Left hindlimb (tissue), 1 donor: ENCODE measurements around the gene SASH3.

Experiments used
- DNase-seq: peaks from one replicate; pipeline ENCODE4 v3.0.0-alpha.2; 2018

SASH3 gene

GRCh38 chrX:129818123-129818522 is 38.4 kb downstream of the SASH3 start:
- no peak for DNase-seq

- no peak for DNase-seq
These were observed 43.4 kb downstream of the SASH3 start for GRCh38 chrX:129823115-129823514.

- no peak for DNase-seq
These were observed 43.8 kb downstream of the SASH3 start for GRCh38 chrX:129823522-129823921.

DNA sequence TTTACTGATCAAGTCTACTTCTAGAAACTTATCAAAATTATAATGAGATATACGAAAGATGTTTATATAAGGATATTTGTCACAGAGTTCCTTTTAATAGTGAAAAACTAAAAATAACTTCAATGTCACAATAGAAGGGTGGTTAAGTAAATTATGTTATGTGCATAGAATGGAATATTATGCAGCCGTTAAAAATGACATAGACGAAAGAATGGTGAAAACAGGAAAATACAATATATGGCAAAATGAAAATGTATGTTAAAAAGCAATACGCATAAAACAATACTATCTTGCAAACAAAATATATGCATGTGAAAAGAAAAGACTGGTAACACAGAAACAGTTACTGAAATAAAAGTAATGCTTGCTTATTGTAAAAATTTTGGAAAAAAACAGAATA is 44.9 kb downstream of the SASH3 start:
- no peak for DNase-seq

DNA sequence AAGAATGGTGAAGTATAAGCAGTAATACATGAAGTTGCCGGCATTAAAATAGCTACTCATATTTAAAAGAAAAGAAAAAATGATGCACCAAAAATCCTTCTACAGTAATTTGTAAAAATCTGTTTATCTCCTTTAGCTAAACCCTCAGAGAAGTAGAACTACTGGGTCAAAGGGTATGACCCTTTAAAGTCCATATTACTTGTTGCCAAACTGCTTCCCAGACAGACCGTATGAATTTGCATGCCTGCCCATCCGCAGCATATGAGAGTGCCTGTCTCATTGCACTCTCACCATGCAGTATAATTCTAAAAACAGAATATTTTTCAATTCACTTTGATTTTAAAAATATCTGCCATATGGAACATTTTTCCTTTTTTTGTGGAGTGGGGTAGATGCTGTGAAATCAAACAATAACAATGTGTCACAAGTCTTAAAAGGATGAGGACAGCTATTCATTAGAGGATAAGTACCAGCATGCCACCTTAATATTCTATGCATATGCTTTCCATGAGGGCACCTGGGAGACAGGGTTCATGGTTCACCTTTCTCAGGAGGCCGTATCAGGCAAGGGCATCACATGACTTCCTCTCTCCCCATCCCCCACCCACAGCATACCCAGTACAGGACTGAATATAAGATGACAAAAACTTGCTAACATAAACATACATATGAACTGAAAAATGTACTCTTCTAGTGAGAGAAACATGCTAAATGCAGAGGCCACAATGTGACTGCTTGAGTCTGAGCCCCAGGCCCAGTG is 46.2 kb downstream of the SASH3 start:
- no peak for DNase-seq

GRCh38 chrX:129830494-129830893 is 50.7 kb downstream of the SASH3 start:
- no peak for DNase-seq

GRCh38 chrX:129831091-129831885 is 51.5 kb downstream of the SASH3 start:
- peak; percentile 58 for DNase-seq

DNA sequence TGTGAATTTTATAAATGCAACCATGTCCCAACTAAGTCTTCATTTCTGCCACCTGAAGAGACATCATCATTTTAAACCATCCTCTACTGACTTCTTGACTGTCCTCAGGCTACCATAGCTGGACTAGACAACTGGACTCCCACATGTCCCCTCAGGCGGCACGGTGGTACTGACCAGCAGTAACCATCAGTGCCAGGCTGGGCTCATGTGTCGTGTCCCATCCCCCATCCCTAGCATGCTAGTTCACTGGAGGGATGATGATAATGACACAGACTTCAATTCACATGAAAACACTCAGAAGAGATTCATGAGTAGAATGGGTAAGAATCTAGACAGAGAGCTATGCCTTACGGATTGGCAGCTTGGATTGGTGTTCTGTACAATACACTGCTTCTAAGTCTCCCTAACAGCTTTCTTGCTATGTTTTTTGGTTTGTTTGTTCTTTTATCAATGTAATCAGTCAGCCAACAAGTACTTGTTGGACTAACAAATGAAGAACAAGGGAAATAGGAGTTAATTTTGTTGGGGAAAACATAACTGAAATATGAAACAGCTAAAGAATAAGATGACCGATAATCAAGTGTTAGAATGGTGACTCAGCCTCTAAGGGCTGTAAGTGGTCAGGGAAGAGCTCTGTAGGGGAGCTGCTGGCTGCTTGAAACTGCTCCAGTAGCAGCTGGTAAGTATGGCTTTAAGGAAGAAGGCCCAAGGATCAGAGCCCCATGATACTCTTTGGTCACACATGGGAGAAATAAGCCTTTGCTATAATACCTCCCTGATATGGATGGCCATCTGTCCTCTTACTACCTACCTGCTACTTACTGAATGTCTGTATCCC is 53.6 kb downstream of the SASH3 start:
- no peak for DNase-seq

- DNase-seq, result no peak
These were observed 57.1 kb downstream of the SASH3 start for GRCh38 chrX:129836827-129837226.

GRCh38 chrX:129840344-129840743 is 60.6 kb downstream of the SASH3 start:
- no peak for DNase-seq

DNA sequence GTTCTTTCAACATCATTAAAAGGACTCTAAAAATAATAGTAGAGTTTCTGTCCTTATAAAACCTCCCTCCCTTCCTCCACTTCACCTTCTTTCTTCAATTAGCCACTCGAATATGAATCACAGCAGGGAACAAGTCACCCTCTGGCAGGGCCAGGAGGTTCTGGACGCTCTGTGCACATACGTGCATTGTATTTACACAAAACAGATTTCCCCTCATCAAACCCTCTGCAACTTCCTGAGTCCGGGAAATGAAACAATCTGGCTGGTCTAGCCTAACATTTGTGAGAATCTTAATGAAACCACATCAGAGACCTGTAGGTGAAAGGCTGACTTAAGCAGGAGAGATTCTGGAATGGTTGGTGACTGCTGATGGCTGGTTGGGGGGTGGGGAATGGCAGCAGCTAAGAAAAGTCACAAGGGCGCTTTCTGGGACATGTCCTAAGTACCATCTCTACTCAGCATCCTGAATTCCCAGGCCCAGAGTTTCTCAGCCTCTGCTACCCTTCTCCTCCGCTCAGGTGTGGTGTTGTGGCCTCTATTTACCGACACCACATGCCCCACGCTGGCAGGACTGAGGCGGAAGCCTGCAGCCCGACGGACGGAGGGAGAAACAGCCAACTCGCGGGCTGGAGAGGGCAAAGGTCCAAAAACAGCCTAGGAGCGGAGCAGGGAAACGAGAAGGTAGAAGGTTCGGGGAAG is 62.9 kb downstream of the SASH3 start:
- DNase-seq, result no peak

- no peak for DNase-seq
These were observed 63.4 kb downstream of the SASH3 start for GRCh38 chrX:129843209-129843458.

DNA sequence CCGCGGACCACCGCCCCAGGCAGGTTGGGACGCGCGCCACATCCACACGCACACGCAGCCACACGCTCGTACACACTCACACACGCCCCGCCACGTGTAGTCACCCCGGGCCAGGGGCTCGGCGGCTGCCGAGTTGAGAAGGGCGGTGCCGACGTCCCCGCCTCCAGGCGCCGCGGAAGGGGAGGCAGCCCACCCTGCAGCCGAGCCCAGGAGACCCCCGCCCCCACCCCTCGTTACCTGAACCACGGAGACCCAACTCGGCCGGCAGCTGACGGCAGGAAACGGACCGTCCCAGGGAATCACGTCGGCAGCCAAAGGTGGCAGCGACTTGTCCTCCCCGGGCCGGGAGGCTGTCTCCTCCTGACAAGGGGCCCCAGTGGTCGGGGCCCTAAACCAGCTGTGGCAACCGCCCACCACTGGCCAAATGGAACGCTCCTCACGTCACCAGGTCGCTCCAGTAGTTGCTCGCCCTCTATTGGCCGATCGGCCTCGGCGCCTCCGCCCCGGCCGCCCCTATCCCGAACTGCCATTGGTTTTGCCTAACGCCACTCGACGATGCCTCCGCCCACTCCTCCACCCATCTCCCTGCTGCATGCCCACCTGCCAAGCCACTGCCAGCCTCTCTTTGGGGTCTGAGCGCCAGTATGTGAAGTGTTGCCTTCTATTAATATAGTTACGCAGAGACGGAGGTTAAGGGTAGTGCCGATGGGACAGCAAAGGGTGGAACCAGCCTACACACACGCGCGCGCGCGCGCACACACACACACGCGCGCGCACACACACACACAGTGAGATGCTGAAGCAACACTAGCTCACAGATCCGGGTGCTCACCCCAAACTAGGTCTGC is 63.9 kb downstream of the SASH3 start, which contains the start of gene ZDHHC9:
TSS of gene ZDHHC9 (minus strand) at position 428 of the 848 bp plus-strand sequence. CDS start 1,941 bp downstream, outside the sequence.
- DNase-seq, result peak; percentile 92
